ENCODE results near the gene TSPO.
"Not testable (repeated sequence)": the region's sequence is repeated elsewhere in the genome, so short reads cannot be mapped to it uniquely, and the experiment has no call there.

Gene TSPO

DNA sequence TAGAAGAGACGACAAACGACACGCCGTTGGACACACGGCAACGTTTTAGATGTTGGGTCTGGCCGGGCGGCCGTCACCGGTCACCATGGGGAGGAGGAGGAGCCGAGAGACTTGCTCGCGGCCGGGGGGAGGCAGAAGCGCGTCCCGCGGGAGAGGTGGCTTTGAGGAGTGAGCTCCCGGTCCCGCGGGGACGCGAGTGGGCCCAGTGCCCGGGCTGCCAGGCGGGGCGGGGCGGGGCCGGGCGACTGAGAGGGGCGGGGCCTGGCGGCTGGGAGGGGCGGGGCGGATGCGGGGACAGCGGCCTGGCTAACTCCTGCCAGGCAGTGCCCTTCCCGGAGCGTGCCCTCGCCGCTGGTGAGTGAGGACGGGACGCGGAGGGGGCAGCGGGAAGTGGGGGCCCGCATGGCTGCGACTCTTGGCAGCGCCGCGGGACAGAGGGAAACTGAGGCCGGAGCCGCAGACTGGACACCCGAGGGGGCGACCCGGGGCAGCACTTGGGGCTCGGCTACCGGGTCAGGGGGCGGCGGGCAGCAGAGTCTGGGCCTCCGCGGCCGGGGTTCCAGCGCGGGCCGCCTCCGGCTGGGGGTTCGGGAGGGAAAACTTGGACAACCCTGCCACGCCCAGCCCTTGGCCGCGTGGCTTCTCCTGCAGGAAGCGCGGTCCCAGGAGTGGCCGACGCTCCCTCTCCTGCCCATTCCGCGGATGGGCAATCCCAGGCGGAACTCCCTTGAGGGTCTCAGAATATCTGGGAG, at the start of gene TSPO:
TSPO (plus strand) TSS at position 309 of the 752 bp plus-strand sequence. CDS start 7,680 bp downstream, outside the sequence.
- peak; percentile 51 to 60 for DNase-seq

DNA sequence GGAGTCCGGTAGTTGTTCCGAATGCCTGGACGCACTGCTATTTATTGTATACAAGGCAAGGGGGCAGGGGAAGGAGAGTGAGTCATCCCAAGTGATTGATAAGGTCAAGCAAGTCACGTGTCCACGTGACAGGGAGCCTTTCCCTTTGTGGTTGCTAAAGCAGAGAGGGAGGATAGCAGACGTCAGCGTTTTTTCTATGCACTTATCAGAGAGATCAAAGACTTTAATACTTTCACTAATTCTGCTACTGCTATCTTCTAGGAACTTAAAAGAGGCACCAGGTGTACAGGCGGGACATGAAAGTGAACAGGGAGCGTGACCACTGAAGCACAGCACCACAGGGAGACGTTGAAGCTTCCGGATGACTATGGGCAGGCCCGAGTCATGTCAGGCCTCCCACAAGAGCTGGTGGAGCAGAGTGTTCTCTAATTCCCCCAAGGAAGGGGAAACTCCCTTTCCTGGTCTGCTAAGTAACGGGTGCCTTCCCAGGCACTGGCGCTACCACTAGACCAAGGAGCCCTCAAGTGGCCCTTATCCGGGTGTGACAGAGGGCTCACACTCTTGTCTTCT, 47.2 kb upstream of the TSPO start:
- peak in 1 of 2 donors; percentile 6 for DNase-seq

DNA sequence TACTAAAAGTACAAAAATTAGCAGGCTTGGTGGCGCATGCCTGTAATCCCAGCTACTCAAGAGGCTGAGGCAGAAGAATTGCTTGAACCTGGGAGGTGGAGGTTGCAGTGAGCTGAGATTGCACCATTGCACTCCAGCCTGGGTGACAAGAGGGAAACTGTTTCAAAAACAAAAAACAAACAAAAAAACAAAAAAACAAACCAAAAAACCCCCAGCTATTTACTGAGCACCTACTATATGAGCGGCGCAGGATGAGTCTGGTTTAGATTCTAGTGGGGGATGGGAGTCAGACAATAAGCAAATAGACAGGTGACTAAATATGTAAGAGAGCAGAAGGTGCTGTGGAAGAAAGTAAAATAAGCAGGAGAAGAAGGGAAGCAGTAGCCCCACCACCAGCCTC, 46.4 kb upstream of the TSPO start:
- not testable (repeated sequence) for DNase-seq

DNA sequence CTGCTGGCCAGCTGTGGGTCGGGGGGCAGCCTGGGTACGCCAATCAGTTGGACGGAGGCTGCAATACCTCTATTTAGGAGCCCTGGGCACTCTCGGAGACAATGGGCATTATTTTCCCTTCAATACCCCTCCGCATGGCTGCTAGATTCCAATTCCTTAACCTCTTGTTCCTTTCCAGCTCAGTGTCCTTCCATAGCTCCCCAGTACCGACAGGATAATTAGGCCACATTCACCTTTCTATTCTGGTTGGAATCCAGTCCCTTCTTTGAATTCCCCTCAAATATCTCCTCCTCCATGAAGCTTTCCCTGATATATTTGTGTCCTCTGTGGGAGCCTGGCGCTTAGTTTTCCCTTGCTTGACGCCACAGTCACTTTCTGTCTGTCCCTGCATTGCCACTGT, 45.1 kb upstream of the TSPO start:
- DNase-seq = no peak

DNA sequence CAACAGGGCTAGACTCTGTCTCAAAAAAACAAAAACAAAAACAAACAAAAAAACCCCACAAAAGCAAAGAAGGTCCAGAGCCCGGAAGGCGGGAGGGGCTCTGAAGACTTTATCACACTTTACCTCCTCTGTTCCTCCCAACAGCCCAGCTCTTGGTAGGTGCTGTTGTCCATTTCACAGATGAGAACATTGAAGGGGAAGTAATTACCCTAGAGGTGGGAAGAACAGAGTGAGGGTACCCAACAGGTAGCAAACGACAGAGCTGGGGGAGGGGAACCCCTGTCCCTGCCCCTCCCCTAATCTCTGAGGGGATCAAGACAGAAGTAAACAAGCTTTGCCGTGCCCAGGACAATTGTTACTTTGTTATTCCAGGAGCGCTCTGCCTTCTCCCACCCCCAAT, 41.8 kb upstream of the TSPO start:
- no peak for DNase-seq

DNA sequence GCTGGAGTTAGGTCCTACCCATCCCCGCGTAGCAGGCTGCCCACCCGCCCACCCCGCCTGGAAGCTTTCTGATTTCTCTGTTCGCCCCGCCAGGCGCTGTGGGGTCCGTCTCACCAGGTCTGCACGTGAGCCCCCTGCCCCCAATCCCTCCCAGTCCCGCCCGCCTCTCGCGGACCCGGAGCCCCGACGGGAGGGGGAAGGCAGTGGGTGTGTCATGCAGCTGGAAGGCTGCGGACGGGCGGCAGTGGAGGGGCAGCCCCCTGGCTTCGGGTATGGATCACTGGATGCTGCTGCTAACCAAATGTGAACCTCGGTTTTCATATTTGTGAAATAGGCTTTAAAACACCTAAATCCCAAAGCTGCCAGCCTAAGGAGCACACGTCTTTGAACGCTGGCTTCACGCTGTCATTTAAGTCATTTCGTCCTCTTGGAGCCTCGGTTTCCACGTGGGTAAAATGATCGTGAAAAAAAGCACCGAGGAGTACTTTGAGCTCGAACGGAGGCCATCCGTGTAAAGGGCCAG, 41.4 kb upstream of the TSPO start:
- DNase-seq = no peak

DNA sequence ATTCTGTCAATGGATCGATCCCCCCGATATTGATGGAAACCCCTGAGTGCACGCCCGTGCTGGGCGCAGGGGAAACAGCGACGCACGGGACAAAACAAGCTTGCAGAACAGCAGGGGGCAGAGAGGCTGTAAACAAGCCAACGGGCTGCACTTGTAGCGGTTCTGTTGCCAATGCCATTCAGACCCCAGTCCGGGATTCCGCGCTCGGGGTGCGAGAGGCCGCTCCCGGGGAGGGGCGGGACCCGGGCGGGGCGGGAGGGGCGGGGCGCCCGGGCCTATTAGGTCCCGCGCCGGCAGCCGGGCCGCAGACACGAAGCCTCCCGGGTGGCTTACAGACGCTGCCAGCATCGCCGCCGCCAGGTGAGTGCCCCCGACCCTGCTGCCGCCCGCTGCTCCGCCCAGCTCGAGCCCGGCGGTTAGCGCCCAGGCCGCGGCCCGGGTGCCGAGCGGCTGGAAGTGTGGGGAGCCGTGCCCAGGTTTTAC, 40.9 kb upstream of the TSPO start, which contains the start of gene BIK:
BIK (plus strand) TSS at position 307 of the 483 bp plus-strand sequence. CDS start 13,273 bp downstream, outside the sequence.
- DNase-seq = peak; percentile 39 to 49

DNA sequence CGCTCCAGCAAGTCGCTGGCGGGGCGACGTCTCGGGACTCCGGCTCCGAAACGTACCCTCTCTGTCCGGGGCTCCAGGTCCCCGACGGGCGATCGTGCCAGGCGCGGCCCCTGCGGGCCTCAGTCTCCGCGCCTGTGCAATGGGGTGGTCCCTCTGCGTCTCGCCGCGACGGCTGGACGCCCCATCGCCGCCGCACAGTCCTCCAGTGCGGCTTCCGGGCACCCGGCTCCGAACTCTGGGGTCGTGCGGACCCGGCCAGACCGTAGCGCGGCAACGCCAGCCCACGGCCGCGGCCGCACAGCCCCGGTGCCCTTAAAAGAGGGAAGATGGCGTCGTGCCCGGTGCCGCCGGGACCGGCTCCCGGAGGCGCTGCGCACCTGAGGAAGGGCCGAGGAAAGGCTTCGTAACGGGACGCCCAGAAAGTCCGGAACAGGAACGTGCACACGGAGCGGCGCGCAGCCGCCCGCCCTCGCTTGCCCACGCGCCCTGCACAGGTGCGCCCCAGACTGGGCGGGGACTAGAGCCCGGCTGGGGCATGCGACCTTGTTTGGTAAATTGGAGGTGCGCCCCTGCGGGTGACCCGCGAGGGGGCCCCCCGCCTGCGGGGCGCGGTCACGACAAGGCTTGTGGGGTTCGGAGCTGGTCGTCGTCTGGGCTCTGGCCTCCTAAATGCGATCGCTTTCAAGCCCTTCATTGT, 40.3 kb upstream of the TSPO start:
- peak; percentile 51 to 53 for DNase-seq

DNA sequence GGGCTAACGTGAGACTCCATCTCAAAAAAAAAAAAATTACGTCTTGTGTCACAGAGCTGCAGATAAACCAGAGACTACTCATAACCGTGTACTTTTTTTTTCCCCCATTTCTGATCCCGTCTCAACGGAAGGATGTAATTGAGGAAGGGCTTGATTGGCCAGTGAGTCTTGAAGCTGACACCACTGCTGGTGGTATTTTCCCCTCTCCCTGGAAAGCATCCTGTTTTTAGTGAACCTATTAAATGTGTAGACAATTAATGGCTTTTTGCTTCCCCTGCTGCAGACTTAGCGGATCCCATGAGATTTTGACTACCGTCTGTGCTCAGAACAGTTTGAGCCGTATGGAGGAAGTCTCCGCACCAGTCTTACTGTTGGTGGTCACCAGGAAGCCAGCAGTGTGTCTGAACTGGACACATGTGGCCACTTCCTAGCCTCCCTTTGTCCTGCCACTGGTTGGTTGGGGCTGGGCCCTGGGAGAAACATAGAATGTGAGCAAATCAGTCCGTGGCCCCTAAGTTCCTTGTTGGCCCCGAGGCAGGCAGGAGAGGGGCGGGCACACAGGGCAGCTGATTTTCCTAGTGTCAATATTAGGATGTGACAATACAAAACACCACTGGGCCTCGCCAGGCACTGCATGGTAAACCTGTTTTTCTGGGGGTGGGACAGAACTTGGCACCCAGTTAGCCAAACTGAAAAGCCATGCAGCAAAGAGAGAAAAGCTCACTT, 37.7 kb upstream of the TSPO start:
- no peak for DNase-seq

DNA sequence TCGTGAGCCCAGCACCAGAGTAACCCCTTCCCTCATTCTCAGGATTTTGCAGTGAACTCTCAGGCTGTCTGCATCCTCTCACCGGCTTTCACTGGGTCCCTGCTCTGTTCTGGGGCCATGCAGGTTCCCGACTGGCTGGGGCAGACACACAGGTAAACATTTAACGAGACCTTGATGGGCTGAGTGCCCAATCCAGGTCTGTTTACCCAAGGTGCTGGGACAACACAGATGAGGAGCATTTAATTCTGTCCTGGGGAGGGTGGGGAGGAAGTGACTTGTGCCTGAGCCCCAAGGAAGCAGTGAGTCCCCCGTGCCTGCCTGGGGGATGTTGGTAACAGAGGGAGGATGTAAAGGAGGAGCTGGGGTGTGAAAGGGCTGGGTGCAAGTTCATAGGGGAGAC, 36.4 kb upstream of the TSPO start:
- DNase-seq = no peak

DNA sequence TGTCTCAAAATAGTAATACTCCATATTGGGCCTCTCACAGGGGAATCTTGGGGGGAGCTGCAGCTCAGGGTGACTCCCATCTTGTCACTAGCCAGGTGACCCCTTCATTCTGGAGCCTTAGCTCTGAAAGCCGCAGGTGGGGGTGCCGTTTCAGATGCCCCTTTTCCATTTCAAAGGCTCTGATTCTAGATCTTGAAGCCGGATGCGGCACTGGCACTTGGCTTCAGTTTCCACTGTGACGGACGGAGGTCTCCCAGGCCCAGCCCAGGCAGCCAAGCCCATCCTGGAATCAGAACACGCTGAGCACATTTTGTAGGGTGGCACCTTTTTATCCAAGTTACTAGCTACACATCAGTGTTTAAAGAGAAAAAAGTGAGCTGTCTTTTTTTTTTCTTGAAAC, 34.4 kb upstream of the TSPO start:
- no peak for DNase-seq

DNA sequence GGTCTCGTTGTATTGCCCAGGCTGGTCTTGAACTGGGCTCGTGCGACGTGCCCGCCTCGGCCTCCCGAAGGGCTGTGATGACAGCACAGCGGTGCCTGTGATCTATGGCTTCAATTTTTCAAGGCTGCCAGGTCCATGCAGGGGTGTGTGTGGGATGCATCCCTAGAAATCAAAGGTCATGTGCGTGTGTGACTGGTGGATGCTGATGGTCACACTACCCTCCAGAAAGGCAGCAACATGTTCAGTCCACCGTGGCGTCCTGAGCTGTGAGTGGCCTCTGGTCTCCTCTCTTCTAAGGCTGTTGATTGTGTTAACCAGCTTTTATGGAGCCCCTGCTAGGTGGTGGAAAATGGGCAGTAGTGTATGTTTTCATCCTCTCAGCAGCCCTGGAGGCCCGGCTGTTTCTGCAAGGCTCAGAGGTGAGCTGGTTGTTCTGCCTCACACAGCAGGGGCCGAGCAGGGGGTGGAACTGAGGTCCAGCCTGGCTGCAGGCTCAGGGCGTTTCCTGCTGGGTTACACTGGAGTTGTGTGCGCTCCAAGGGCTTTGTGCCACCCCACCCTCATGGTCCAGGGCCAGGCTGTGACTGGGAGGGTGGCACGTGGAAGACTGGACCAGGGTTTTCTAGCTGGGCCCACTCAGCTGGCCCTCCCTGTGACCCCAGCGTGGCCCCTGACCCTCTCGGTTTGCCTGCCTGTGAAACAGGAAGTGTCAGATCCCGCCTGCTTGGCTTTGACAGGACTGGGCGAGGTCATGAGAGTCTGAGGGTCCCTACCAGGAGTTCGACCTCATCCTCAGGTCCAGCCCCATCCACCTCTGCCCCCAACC, 33.1 kb upstream of the TSPO start:
- DNase-seq = no peak

DNA sequence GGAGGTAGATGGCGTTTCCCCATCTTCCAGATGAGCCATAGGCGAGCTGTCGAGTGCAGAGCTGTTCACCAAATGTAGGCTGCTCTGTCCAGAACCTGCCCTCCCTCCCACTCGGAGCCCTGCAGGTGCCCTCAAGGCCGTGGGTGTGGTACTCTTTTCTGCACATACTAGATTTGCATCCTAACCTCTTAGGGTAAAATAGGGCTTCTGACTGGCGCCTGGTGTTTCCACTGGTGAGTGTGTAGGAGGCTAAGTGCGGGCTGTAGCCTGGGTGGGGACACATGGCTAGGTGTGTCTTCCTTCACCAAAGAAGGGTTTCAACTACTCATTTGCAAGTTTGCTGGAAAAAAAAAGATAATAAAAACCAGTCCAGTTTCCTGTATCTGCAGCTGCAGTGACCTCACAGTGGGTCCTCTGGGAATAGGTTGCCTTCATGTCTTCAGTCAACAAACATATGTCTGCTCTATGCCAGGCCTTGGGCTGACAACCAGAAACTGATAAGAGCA, 32.4 kb upstream of the TSPO start:
- no peak for DNase-seq

DNA sequence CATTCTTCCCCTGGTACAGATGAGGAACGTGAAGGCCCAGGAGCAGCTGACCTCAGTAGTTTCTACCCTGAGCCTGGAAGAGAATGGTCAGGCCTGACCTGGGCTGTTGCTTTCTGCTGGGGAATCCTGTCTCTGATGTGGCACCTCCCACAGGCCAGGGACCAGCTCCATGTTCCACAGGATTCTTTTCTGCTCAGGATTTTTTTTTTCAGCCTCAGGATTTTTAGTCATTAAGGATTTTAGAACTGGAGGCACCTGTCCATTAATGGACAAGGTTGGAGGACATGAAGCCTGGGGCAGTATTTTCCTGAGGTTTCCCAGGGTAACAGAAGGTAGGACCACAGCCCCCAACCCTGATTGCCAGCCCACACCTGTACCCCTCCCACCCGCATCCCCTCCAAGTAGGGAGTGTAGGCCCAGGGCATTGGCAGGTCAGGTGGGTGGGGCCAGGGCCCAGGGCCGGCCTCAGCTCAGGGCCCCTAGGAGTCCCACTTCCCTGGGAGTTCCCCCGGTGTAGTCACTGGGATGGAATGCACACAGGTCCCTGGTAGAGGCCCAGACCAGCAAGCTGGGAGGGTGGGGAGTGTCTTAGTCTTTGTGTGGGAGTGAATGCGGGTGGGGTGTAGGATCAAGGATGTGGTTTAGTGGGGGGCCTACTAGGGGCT, 24.7 kb upstream of the TSPO start:
- DNase-seq = no peak

DNA sequence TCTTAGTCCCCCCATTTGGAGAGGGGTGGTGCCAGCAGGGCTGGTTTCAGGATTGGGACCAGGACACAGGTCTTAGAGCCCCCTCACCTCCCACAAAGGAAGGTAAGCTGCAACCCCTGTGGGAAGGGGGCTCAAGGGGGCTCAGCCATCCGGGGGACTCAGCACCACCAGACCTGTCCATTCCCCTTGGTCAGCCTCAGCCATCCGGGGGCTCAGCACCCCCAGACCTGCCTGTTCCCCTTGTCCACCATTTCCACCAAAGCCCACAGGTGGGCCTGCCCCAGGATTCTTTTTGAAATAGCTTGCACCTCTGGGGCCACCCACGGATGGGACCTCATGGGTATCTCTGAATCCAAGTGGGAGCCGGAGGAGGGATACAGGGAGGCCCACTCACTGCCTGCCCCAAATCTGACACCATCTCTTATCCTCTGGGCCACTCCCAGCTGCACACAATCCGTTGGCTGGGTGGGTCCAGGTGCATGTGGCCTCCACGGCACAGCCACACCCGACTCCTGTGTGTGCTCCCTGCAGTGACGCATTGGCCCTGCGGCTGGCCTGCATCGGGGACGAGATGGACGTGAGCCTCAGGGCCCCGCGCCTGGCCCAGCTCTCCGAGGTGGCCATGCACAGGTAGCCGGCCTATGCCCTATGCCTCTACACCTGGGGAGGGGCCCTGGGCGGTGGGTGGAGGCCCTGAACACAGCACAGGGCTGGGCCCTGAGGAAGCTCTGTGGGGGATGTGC, 24.0 kb upstream of the TSPO start:
- DNase-seq = no peak

DNA sequence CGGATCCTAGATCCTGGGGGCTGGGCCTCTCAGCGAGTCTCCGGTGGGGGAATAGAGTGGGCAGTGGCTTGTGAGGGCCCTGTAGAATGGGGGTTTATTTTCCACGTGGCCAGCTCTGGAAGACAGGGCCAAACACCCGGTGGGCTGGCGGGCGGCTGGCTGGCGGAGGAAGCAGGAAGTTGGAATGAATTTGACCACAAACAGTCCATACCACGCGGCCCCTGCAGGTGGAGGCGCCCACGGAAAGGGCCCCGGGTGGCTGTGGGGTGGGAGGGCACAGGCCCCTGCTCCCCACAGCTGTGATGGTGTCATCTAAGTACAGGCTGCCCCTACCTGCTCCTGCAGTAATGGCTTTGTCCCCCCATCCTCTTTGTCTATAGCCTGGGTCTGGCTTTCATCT, 23.2 kb upstream of the TSPO start:
- no peak for DNase-seq

DNA sequence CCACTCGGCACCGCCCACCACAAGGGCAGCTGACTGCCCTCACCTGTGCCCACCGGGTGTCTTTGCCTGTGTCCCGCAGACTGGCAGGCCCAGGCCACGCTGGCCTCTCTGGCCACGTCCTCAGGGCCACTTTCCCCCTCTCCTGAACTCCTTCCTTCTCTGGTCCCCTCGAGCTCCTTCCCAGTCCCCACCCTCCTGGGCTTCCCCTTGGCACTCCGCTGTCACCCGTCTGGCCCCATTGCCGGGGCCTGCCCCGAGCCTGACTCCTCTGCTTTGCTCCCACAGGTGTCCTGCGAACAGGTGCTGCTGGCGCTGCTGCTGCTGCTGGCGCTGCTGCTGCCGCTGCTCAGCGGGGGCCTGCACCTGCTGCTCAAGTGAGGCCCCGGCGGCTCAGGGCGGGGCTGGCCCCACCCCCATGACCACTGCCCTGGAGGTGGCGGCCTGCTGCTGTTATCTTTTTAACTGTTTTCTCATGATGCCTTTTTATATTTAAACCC, 22.4 kb upstream of the TSPO start:
- no peak for DNase-seq

DNA sequence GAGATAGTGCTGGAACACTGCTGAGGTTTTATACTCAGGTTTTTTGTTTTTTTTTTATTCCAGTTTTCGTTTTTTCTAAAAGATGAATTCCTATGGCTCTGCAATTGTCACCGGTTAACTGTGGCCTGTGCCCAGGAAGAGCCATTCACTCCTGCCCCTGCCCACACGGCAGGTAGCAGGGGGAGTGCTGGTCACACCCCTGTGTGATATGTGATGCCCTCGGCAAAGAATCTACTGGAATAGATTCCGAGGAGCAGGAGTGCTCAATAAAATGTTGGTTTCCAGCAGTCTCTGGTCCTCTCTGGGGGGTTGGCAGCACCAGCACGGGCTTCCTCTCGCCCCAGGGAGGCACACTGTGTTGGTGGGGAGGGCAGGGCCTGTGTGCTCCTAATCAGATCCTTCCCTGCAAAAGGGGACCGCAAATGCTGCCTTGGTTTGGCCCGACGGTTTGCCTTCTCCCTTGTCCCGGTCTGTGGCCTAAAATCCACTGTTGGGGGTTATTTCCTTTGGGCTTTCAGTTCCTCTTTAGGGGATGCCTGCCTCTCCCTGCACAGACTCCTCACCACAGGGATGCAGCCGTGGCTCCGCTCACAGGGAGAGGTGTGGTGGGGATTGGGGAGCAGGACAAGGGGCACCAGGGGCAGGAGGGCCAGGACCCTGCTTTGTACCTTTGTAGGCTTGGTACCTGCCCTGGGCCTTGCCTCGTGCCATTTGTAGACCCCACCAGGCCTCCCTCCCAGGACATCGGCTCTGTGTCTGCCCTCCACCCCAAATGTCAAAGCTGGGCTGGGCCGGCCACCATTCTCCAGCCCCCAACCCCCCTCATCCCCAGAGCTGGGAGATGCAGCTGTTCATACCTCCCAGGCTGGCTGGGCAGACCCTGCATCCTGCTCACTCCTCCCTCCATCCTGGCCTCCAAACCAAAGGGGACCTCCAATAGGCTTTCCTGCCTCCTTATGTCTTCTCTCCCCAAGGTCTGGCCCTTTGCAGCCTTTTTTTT, 21.6 kb upstream of the TSPO start:
- no peak for DNase-seq
